NCI-H2171 (cell line): ENCODE results near the gene USP32.

Experiments used
- DNase-seq: peaks from one replicate; lab custom pipeline; 2025; lab: John Stamatoyannopoulos, UW

Gene USP32

DNA sequence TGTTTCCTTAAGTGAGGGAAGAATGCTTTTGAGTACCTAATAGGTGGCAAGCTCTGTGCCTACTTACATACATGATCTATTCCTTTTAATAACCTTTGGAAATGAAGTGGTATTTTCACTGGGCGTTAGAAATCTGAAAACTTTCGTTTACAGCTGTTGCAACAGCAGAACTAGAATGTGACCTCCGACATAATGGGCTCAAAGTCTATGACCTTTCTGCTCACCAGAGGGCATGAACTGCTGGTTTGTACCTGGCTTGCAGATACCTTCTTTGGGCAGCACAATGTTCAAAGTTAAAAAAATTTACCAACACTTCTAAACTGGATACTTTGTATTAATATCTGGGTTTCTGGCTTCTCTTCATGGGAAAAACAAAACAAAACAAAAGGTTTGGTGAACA is 217.9 kb downstream of the USP32 start:
- DNase-seq = no peak

DNA sequence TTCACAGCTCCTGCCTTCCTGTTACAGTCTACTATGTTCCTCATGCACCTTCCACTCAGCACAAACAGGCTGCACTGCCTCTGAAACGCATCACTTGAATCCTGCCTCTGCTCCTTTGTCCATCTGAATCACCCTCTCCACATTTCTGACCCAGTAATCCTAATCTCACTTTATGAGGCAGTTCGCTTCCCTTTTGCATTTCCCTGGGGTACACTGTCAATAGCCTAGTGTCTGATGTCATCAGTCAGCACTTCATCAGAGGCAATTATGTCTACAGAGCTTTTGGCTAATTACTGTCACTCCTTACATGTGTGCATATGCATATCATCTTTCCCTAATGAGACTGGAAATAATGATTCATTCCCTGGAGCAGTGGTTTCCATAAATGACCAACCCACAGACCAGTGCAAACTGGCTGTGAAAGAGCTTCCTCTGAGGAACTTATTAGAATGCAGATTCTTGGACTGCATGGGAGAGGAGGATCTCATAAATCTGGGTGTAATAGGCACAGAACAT is 218.6 kb downstream of the USP32 start:
- no peak for DNase-seq

DNA sequence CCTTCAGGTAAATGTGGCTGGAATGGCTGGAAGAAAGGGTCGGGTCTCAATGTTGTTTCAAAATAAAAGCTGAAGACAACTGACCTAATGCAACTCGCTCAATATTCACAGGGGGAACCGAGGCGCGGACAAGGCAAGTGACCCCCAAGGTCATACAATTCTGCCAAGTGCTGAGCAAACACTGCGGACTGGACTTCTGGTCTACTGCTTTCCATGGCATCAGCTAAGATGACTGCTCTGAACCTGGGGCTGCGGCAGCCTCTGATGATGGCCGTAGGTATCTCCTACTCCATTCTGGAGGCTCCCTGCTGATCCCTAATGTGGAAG is 220.2 kb downstream of the USP32 start:
- no peak for DNase-seq

DNA sequence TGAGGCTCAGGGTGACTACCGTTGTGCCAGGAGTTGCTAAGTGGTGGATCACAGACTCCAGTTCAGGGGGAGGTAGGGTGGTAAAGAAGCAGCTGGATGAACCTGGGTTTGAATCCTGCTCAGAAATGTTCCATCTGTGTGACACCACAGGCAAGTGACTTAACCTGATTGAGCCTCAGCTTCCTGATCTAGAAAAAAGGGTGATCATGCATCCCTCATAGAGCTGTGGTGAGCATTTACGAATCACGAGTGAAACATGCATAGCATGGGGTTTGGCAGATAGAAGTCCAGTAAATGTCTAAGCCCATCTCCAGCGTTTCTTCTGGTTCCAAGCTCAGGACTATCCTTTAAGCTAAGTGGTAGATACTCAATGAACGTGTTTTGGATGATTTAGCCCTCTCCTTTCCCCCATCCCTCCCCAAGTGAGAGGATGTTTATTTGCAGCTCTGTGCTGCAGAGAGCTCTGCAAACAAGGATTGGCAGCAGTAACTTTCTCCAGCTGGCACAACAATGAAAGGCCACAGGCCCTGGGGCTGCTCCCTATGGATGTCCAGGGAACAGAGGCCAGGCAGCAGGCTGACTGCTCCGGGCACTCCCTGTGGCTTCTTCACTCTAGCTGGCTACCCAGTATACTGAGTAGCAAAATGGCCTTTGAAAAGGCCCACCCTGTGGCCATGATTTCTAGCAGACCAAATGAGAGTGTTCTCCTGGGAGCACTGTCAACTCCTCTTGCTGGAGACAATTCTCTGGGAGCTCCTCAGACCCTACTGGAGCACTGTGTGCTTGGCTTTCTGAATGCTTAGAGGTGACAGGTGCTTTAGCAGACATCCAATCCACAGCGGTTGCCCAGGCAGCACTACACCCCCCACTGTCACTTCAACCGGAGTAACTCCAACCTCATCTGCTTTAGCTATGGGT is 220.8 kb downstream of the USP32 start:
- no peak for DNase-seq

DNA sequence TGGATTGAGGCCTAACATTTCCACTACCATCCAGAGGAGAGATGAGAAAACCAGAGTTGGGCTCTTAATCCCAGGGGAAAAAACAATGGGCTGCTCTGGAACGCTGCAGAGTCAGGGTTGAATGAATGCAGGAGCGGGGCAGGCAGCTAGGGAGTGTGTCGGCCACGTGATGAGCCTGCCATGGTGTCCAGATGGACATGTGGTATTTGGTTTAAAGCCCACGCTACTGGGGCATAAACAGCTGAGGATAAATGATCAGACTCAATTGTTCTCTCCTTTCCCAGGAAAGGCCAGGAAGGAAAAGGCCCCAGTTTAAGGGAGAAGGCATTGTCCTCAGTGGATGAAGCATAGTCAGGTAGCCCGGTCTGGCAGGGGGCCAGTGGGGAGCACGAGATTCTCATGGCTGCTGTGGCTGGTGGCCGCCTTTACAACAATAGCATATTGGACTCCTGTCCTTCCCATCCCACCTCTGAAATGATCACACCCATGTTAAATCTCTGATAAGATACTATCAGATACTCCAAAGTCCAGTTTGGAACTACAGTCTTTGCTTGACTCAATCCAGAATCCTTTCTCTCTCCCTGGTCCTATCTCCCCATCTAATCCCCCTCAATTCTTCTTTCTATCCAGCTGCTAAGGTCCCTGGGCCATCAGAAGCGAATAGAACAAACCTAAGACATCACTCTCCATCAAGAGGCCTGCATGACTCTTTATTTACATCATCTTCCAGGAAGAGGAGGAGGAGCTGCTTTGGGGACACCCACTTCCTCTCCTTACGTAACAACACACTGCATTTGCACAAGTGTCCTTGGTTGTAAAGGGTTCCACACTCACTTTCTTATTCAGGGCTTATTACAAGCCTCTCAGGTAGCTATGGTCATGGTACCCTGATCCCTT is 221.8 kb downstream of the USP32 start:
- DNase-seq = no peak

DNA sequence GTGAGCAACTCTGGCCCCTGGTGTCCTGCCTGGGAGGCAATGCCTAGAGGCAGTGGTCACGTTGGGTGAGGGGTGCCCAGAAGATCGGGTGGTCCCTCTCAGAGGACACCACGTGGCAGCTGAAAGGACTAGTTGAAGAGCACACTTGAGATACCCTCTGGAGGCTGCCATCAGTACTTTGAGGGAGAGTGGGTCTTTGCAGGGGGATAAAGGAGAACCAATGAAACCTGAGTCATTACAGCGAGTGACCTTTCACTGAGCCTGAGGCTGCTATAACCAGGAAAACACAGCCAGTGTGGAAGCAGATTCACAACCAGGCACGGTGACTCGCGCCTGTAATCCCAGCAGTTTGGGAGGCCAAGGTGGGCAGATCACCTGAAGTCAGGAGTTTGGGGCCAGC is 223.3 kb downstream of the USP32 start:
- DNase-seq = no peak

DNA sequence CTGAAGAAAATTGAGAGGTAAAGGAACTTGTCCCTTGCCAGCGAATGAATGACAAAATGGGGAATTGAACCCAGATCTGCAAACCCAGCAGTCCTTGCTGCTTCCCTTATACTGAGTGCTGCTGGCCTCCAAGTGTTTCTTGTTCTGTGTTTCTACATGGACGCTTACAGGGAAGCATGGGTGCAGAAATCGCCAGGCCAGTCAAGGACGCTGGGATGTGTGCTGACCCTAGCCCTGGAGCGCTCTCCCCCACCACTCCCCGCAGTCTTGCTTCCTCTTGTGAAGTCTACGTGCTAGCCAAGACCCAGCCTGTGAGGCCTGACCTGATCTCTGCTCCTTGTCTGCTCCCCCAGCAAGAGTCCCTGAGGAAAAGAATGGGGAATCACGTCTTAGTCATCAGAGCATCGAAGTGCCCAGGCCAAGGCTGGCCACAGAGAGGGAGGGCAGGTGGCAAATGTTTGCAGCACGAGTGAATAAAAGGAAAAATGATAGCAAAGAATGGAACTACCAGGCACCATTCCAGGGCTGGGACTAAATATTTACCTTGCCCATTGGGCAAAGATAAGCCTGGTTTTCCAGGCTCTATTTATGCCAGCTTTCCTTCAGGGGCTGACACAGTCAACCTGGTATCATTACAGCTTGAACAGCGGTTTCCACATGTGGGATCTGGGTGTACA is 224.7 kb downstream of the USP32 start:
- DNase-seq = no peak

DNA sequence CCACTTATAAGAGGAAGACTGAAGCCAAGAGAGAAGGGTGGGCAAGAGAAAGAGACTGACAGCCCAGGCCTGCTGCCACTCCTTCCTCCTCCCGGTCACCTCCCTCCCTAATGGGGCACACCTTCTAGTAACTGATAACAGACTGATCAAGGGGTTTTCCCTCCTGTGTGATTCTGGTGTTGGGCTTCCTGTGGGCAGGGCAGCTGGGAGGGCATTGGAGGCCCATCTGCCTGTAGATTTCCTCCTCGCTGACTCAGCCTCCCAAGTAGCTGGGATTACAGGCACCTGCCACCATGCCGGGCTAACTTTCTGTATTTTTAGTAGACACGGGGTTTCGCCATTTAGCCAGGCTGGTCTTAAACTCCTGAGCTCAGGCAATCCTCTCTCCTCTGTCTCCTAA is 226.0 kb downstream of the USP32 start:
- DNase-seq = no peak

DNA sequence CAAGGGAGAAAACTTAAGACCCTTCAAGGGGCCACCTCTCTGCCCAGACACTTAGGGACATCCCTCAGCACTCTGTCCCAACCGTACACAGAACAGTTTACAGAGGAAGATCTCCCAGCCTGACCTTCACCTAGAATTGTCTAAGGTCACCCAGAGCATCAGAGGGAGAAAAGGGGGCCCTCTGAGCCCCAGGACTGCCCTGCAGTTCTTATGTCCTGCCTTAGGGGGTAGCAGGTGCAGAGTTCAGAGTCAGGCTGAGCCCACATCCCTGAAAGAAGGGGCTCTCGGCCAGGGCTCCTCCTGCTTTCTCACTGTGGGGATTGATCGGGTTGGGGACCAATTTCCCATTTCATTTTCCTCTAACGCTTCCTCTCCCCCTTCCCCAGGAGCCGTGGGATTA is 226.7 kb downstream of the USP32 start:
- no peak for DNase-seq

DNA sequence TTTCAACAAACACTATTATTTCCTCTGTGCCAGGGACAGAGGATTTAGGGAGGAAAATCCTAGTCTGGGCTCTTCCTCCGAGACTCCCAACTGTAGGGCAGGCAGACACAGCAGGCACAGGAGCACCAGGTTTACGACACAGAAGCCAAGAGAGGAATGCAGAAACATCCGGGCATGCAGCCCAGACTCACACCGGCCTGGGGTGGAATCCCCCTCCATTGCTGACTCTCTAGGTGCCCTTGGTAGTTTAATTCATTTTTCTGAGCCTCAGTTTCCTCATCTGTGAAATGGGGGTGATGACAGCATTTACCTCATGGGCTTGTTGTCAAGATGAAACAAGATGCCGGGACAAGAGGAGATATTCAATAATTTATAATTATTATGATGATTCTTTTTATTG is 227.2 kb downstream of the USP32 start:
- DNase-seq = no peak

DNA sequence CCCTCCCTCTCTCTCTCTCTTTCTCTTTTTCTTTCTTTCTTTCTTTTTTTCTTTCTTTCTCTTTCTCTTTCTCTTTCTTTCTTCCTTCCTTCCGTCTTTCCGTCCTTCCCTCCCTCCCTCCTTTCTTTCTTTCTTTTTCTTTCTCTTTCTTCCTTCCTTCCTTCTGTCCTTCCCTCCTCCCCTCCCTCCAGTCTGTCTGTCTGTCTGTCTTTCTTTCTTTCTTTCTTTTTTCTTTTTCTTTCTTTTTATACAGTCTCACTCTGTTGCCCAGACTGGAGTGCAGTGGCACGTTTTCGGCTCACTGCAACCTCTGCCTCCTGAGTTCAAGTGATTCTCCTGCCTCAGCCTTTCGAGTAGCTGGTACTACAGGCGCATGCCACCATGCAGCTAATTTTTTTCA is 227.8 kb downstream of the USP32 start:
- no peak for DNase-seq

DNA sequence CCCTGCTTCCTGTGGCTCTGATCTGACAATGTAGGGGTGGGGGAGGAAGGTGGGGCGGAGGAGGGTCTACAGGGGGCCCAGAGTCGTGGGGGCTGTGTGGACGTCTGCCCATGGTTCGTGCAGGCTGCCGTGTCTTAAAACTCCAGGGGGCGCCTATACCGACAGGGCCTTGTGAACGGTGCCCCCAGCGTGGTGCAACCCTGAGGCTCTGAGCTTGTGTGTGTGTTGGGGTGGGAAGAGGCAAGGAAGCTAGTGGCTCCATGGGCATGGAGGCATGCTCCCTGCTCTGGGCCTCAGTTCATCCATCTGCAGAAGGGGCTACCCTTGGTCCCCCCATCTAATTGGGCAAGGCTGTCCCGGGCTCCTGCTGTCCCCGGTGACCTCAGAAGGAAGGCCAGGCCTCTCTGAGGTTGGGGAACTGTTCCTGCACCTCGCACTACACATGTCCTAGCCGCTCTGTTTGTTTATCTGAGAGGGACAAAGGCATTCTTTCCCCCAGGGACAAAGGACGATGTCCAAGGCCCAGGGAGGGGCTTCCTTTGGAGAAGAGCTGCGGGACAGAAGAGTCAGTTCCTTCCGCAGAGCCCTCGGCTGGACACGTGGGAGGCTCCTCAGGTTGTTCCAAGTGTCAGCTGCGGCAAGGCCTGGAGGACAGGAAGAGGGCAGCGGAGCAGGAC is 228.7 kb downstream of the USP32 start:
- no peak for DNase-seq

DNA sequence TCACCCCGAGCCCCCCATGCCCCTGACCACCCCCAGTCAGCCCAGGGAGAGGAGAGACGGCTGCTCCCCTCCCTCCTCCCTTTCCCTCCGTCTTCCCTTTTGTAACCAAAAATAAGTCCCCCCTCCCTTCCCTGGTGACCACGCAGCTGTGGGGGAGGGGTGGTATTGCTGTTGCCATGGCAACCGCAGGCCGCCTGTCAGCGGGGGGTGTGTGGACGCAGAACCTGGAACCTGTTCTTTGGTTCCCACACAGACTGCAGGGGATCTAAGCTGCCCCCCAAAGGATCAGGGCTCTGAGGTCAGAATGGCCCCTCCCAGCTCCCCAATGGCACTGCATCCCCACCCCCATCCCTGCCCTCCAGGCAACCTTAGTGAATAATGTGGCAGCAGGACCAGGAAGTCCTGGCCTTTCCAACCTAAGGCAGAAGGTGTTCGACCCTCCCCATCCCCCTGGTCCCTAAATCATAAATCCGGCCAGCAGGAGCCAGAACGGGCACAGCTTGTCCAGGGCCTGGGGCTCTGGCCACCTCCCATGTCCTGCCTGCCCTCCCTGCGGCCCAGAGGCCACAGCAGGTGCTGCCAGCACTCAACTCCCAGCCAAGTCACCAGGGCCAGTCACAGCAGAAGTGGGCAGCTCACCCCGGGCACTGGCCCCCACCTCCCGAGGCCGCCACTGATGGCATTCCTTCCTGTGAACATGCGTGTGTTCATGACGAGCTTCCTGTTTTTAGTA is 230.2 kb downstream of the USP32 start:
- no peak for DNase-seq

DNA sequence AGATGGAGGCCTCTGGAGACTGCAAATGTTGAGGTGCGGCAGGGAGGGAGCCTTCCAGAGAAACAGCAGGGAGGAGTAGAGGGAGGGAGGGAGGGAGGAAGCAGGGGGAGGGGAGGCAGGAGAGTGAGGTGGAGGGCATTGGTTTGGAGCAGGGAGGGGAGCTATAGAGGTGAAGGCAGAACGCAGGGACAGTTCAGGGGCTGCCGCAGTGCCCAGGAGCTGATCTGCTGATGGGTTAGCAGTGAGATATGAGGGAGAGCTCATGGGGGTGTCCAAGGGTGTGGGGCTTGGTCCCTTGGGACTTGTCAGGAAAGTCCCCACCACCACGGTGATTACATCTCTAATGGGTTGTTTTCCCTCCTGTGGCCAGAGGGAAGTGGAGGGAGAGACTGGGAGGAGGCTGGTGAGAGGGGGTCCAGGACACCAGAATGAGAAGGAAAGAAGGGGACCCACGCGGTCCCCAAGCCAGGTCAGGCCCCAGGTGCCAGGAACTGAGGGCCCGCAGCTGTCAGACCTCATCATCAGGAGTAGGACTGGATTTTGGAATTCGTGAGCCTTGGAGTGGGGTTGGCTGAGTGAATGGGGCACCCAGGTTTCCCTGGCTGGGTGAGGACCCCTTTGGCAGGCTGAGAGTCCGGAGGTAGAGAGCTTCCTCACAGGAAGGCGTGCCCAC is 231.0 kb downstream of the USP32 start:
- no peak for DNase-seq

DNA sequence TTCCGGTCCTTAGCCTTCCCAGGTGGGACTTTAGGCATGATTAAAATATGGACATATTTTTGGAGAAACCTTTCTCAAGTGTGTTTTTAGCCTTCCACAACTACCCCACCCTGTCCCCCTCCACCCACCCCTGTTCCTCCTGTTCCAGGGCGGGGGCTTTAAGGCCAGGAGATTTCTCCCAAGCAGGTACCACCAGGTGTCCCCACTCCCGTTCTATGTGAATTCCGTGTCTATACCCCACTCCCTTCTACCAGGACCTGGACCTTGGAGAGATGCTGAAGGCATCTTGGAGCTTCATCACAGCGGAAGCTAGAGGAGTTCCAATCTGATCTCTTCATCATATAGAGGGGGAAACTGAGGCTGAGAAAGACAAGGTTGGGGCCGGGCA is 232.5 kb downstream of the USP32 start:
- DNase-seq = no peak

DNA sequence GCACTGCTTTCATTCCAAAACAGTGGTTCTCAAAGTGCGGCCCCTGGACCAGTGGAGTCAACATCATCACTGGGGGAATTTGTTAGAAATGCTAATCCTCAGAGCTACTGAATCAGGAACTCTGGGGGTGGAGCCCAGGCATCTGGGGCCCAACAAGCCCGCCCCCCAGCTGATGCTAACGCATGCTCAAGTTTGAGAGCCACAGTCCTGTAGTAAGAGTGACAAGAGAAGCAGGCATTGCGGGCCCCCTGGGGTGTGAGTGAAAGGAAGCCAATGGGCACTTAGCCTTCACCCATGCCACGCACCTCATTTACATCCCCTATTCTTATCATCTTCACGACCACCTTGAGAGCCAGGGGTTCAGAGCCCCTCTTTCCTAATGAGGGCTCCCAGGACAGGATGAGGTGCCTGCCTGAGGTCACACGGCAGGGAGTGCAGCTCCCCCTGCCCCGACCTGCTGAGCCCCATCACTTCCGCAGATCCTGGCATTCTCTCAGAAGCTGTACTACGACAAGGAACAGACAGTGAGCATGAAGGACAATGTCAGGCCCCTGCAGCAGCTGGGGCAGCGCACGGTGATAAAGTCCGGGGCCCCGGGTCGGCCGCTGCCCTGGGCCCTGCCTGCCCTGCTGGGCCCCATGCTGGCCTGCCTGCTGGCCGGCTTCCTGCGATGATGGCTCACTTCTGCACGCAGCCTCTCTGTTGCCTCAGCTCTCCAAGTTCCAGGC is 233.0 kb downstream of the USP32 start:
- DNase-seq = no peak

DNA sequence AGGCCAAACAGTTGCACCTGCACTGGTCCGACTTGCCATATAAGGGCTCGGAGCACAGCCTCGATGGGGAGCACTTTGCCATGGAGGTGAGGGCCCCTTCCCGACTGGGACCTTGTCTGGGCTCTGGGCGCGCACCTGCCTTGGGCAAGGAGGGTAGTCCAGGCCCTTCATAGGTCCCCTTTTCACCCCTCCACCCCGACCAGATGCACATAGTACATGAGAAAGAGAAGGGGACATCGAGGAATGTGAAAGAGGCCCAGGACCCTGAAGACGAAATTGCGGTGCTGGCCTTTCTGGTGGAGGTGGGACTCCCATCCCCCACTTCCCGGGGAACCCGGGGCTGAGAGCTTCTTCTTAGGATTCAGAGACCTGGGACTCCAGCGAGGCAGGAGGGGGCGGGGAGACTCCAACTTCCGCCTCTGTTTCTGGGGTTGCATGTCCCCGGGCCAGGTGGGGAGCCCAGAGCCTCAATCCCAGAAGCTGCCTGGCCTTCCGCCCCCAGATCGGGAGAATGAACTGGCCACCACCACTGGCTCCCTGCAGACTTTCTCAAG is 234.4 kb downstream of the USP32 start:
- no peak for DNase-seq

DNA sequence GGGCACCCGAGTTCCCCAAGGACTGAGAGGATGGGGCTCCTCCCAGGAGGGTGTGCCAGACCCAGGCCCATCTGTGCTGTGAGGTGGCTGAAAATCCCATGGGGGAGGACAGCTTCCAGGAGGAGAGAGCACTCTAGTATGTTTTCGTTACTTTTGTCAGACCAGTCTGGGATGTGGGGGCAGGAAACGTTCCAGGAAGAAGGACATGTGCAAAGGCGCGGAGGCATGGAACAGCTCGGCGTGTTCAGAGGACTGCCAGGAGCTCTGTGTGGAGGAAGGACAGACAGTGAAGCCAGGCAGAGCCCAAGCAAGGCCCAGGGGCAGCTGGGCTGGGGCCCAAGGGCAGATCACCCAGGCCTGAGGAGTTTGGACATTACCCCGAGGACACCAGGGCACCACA is 235.2 kb downstream of the USP32 start:
- DNase-seq = no peak

DNA sequence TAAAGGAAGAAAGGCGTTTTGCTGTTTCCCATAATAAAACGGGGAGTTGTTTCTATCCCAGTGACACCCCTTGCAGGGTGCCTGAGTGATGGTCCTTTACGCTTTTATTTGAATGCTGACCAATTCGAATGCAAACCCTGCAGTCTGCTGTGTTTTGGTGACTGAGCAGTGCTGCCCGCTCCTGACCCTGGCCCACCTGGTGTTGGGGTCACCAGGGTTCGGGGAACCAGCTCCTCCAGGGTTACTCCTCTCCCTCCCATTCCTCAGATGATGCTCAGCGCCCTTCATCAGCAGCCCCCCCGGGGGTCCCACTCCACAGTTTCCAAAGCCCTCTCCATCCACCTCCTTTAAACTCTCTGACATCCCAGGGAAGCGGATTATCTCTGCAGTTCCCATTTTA is 236.1 kb downstream of the USP32 start:
- DNase-seq = no peak

DNA sequence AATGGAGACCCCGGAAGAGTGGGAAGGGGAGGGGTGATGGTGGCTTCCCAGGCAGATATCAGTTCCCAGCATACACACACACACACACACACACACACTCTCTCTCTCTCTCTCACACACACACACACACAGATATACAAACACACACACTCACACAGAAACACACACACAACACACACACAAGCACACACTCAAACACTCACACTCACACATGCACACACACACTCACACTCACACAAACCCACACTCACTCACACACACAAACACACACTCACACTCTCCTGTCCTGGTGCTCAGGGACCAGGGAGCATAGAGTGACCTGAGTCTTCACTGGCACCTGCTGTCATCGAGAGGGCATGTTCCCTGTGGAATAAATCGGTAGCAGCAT is 236.5 kb downstream of the USP32 start:
- DNase-seq = no peak
